Measurements from ENCODE around the gene ABHD16A.
A peak's percentile ranks its signal among the peaks of the same experiment; 100 is the strongest.

ABHD16A gene

DNA sequence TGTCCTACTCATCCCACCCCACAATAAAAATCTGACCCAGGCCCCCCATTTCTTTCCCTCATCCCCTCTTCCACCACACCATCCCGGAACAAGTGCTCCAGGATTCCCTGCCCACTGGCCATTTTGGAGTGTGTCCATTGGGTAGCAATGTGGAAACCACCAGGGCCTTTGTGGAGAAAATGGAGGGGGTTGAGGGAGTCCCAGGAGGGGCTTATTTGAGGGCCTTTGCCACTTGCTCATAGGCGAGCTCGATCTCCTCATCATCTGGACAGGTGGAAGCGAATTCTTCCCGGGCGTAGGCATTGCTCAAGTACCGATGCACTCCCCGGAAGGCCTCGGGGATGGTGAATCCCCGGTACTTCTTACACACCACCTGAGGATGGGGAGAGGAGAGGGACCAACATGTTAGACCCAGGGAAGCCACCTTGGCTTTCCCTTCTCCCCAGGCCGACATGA lies 27.5 kb upstream of the ABHD16A start:
- no peak for DNase-seq

GRCh38 chr6:31729979-31730630 lies 27.0 kb upstream of the ABHD16A start:
- peak; percentile 67 for DNase-seq

- peak; percentile 84 for DNase-seq
Observed at GRCh38 chr6:31729515-31729978, 26.4 kb upstream of the ABHD16A start.

DNA sequence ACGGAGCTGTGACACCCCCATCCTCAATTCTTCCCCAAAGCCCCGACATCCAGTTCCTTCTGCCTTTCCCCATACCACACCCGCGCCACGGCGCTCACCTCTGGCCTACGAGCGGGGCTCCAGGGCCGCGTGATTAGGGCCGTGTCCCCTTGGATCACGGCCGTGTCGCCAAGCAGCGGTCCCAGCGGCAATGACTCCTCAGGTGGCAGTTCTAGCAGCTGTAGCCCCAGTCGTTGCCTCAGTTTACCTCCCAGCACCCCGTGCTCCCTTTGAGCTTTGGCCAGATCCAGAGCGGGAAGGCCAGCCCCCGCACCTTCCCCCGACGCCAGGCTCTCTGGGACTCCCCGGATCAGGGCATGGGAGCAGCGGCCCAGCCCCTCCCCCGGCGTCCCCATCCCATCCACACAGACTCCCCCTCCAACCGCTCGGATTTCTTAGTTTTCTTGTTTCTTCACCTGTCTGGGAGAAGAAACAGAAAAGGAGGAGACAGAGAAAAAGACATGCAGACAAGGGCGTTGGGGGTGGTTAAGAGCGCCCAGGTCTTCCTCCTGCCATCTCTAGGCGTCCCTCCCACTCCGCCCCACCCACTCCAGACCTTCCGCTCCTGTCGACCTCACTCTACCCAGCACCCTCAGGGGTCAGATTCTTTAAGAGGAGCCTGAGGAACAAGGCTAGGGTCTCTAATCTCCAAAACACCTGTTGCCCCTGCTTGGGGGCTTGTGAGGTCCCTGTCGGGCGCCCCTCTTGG lies 25.8 kb upstream of the ABHD16A start, which contains the start of gene DDAH2:
DDAH2 (minus strand) TSS at position 533 of the 748 bp plus-strand sequence; CDS start at position 395, 138 bp downstream.
- DNase-seq = no peak

DNA sequence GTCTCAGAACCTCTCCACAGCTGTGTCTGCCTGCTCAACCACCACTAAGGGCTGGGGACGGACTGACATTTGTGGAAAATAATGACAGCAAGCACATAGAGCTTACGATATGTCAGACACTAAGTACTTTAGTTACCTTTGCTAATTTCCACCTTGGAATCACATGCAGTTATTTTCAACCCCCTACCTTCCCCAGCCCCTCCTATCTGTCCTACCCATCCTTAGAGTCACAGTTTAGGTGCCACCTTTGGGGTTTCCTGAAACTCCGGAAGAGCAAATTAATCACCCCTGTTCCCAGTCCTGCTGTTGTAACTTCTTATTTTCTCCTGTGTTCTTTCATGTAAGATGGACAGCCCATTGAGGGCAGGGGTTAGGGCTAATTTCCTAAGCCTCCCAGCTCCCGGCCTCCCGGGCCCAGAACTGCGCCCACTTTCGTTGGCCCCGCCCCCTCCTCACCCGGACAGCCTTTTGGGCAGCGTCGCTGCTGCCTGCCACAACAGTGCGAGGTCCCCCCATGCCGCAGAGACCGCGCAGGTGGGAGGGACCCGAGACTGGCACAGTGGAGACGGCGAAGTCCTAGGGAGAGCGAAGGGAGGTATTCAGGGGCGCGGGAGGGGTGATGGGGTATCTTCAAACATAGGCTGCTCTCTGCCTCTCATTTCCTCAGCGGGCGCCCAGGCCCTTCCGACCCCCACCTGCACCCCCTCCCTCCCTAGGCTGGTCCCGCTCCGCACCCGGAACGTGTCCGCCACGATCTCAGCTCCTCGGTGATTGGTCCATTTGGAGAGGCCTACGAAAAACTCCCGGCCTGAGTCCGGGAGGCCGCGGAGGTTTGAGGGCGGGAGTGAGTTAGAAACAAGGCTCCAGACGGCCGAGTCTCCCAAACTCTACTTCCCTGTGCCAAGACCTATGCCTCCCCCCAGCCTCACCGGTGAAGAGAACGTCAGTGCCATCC lies 24.9 kb upstream of the ABHD16A start:
- peak; percentile 96 for DNase-seq

DNA sequence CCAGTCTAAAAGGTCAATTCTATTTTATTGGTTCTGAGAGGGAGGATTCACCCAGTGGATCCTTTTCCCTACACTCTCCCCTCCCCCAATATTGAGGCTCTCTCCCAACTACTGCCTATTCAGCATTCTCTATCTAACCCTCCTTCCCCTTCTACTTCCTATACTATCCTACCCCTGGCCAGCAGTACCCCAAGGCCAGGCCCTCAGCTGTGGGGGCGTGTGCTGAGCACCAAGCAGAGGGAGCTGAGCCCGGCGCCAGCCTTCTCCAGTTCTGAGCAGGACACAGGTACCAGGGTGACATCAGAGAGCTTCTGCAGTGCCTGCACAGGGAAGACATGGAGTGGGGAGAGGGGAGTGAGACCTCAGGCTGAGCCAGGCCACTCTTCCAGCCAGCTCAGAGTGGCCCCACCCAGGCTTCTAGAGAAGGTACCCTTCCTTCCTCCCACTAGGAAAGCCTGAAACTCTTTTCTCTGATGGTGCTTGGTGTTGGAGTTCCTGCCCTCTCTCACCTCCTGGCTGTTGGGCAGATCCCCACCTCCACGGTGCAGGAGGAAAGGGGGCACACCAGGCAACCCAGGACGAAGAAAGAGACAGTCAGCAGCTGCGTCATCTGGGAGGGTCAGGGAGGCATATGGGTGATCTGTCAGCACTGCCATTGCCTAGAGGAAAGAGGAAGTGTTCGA lies 24.1 kb upstream of the ABHD16A start:
- DNase-seq = no peak

DNA sequence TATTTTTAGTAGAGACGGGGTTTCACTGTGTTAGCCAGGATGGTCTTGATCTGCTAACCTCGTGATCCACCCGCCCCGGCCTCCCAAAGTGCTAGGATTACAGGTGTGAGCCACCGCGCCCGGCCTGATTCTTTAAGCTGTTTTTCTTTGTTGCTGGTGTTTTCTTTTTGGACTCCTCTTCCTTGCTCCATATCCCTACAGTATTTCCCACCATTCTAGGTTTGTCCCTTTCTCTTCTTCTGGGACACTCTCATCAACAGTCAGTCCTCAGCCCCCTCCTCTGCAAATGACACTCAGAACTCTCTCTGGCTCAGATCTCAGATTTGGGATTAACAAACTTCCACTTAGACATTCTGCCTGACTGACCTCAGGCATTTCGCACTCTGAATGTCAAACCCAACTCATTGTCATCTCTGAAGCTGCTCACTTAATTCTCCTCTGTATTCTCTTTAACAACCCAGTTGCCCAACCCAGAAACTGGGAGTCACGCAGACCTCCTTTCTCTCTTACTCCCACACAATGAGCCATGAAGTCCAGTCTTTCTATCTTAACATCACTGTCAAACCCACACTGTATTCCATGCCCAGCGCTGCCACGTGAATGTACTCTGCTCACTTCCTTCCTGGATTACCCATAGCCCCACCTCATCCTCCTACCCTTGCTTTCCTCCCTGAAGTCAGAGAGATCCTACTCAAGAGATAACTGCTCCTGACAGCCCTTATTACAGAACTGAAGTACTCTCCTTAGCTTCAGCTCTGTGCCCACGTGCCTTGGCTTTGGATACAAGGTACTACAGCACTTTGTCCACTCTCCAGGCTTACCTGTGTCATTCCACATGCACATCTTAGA lies 22.6 kb upstream of the ABHD16A start:
- peak; percentile 36 for DNase-seq

DNA sequence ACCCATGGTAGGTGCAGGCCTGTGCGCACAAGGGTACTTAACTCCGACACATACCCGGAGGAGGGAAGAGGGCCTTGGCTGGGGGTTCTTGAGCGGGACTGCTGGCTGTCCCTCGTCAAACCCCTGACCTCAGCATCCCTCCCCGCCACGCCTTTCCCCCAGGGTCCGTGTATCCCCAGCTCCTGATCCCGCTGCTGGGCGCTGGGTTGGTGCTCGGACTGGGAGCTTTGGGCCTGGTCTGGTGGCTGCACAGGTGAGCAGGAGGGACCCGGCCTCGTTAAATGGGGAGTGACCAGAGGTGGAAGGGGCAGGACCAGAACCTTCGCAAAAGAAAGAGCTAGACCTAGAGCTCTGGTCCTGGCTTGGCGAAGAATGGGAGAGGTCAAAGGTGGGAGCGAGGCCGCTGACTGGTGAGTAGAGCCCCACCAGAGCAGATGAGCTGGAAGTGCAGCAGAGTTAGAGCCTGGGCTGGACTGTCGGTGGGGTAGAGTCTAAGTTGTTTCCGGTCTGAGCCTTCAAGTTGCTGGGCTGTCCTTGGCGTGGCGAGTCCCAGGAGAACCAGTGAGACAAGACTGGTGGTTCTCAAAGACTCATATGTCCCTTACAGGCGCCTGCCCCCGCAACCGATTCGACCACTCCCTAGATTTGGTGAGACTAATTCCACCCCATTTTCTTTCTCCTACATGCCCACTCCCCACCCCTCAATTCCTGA lies 21.0 kb upstream of the ABHD16A start:
- no peak for DNase-seq

- DNase-seq = no peak
Observed at GRCh38 chr6:31723245-31723979, 20.3 kb upstream of the ABHD16A start, which contains the start of gene MPIG6B. Gene MPIG6B (plus strand): TSS chr6:31723373. CDS start chr6:31723384, 11 bp downstream.

DNA sequence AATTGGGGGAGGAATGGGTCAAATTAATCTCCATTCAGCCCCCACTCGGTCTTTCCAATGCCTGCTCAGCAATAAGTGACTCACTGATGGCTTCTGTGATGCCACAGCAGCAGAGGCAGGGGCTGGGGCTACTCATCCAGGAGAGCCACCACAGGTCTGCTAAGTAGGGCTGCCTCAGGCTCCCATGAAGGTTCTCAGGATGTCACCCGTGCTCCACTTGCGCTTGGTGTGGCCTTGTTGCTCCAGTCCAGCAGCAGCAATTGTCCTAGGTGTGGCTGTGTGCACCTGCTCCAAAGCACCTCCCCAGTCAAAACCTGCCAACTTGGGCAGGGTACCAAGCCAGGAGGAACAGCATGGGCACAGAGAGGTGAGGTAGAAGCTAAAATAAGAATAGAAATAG lies 19.0 kb upstream of the ABHD16A start:
- no peak for DNase-seq

DNA sequence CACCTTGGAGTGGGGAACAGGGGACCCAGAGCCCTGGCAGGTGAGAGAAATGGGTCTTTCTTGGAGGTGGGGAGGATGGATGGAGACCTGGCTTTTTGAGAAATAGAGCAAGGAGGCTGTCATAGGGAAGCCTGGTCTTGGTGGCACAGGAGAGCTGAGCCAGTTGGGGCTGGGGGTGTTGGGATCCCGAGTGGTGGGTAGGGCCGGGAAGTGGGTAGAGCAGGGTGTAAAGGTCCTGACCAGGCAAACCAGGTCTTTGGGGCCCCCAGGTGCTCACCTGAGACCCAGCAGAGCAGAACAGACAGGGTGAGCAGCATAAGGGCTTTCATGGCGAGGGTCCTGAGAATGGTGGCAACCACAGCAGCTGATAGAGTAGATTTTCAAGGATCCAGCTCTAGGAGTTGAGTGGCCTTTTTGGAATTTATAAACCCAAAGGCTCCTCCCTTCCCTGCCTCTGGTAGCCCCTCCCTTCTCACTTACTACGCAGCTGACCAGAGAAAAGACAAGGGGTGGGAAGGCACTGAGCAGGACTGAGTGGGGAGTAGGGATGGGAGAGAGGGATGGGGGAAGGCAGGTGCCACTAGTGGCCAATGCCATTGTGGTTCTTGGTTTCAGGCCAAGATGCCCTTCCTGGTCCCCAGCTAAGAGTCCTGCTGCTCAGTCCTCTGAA lies 18.4 kb upstream of the ABHD16A start, which contains the start of gene LY6G6C:
LY6G6C (minus strand) TSS at position 396 of the 670 bp plus-strand sequence; CDS start at position 329, 67 bp downstream.
- no peak for DNase-seq

- no peak for DNase-seq
Observed at GRCh38 chr6:31720196-31720770, 17.2 kb upstream of the ABHD16A start.

- DNase-seq = no peak
Observed at GRCh38 chr6:31719001-31719400, 15.9 kb upstream of the ABHD16A start.

DNA sequence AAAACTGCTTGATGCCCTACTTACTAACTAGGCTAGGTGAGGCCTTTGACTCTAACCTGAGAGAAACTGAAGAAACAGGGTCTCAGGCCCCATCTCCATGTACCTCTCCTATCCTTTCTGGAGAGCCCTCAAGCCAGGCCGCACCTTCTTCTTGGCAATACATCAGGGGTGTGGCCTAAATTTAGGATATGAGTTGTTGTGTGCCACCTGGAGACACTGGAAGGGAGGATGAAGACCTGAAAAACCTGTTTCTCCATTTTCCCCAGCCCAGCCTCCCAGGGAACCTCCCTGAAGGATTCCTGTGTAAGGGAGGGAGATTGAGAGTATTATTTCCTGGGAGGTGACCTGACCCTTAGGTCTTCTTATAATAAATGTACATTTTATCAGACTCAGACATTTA lies 15.1 kb upstream of the ABHD16A start:
- DNase-seq = no peak

GRCh38 chr6:31717499-31718222 lies 14.5 kb upstream of the ABHD16A start:
- no peak for DNase-seq

DNA sequence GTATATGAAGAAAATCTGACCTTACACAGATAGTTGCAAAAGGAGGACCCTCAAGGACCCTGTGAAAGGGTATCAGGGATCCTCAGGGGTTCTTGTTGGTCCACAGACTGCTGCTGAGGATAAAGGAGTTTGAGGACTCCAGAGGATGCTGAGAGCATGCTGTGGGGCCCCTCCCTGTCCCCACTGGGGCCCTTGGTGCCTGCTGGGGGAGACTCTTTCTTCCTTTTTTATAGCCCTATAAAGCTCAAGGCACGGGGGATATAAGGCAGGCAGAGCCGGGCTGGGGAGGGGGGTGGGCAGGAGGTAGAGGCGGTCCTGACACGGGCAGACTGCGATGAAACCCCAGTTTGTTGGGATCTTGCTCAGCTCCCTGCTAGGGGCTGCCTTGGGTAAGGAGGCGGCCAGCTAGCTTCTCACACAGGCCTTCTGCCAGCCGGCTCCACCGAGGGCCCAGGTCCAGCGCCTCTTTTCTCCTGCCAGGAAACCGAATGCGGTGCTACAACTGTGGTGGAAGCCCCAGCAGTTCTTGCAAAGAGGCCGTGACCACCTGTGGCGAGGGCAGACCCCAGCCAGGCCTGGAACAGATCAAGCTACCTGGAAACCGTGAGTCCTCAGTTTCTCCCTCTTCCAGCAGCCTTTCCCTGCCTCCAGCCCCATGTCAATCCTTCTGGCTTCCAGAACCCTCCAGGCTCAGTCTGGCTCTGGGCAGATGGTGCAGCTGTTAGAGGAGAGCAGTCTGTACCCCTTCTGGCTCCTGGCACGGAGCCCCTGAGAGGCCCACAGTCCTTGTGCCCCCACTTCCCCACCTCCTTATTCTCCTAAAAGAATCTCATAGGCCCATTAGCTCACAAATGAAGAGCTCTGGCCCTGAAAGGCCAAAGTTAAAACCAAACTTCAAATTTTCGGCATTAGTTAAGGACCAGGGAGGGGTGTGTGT lies 12.2 kb upstream of the ABHD16A start, which contains the start of gene LY6G6D:
LY6G6D (plus strand) TSS at position 327 of the 937 bp plus-strand sequence; CDS start at position 335, 8 bp downstream.
- no peak for DNase-seq
